NCI-H2029 (cell line): ENCODE data around the gene KCNC1.

Source experiments
- DNase-seq: peaks from one replicate; lab custom pipeline; 2025; lab: John Stamatoyannopoulos, UW

KCNC1 gene

GRCh38 chr11:17774232-17775034 lies 39.9 kb downstream of the KCNC1 start:
- DNase-seq, result no peak

- no peak for DNase-seq
Observed at GRCh38 chr11:17775035-17775348, 40.4 kb downstream of the KCNC1 start.

- no peak for DNase-seq
Observed at GRCh38 chr11:17775507-17776211, 41.1 kb downstream of the KCNC1 start.

- no peak for DNase-seq
Observed at GRCh38 chr11:17776212-17776875, 41.8 kb downstream of the KCNC1 start.

- DNase-seq, result no peak
Observed at GRCh38 chr11:17777086-17777737, 42.6 kb downstream of the KCNC1 start.

- DNase-seq, result no peak
Observed at GRCh38 chr11:17777738-17778091, 43.1 kb downstream of the KCNC1 start.

GRCh38 chr11:17778352-17778751 lies 43.8 kb downstream of the KCNC1 start:
- no peak for DNase-seq

- no peak for DNase-seq
Observed at GRCh38 chr11:17778956-17779860, 44.6 kb downstream of the KCNC1 start.

GRCh38 chr11:17779861-17780594 lies 45.4 kb downstream of the KCNC1 start:
- DNase-seq, result no peak

GRCh38 chr11:17780668-17781067 lies 46.1 kb downstream of the KCNC1 start:
- DNase-seq, result no peak

- DNase-seq, result no peak
Observed at GRCh38 chr11:17781221-17781620, 46.6 kb downstream of the KCNC1 start.

- no peak for DNase-seq
Observed at GRCh38 chr11:17781626-17782025, 47.0 kb downstream of the KCNC1 start.

- no peak for DNase-seq
Observed at GRCh38 chr11:17782145-17782544, 47.6 kb downstream of the KCNC1 start.

GRCh38 chr11:17782603-17783337 lies 48.2 kb downstream of the KCNC1 start:
- no peak for DNase-seq

GRCh38 chr11:17783878-17784277 lies 49.3 kb downstream of the KCNC1 start:
- DNase-seq, result no peak

- no peak for DNase-seq
Observed at GRCh38 chr11:17786824-17787525, 52.4 kb downstream of the KCNC1 start.

GRCh38 chr11:17788084-17788483 lies 53.5 kb downstream of the KCNC1 start:
- no peak for DNase-seq

GRCh38 chr11:17790453-17790852 lies 55.9 kb downstream of the KCNC1 start:
- DNase-seq, result no peak

- DNase-seq, result no peak
Observed at GRCh38 chr11:17791144-17791543, 56.6 kb downstream of the KCNC1 start.

GRCh38 chr11:17792161-17792560 lies 57.6 kb downstream of the KCNC1 start:
- DNase-seq, result no peak
